Epidermal melanocyte (primary cell): ENCODE results near the gene CYP4F11.
"Not testable (repeated sequence)": the region's sequence is repeated elsewhere in the genome, so short reads cannot be mapped to it uniquely, and the experiment has no call there.

ENCODE experiments used
- DNase-seq: peaks from one replicate; pipeline ENCODE4 v3.0.0; 2011; ENCODE audit warnings: low spot score; ENCODE audit not compliant: insufficient read length

Gene CYP4F11

GRCh38 chr19:15934332-15935078 lies at the start of gene CYP4F11:
Gene CYP4F11 (minus strand): TSS chr19:15934529. CDS start chr19:15934408, 121 bp downstream.
- no peak for DNase-seq

GRCh38 chr19:15979293-15979692 lies 45.0 kb upstream of the CYP4F11 start:
- DNase-seq: no peak

GRCh38 chr19:15977690-15978089 lies 43.4 kb upstream of the CYP4F11 start:
- DNase-seq: no peak

DNA sequence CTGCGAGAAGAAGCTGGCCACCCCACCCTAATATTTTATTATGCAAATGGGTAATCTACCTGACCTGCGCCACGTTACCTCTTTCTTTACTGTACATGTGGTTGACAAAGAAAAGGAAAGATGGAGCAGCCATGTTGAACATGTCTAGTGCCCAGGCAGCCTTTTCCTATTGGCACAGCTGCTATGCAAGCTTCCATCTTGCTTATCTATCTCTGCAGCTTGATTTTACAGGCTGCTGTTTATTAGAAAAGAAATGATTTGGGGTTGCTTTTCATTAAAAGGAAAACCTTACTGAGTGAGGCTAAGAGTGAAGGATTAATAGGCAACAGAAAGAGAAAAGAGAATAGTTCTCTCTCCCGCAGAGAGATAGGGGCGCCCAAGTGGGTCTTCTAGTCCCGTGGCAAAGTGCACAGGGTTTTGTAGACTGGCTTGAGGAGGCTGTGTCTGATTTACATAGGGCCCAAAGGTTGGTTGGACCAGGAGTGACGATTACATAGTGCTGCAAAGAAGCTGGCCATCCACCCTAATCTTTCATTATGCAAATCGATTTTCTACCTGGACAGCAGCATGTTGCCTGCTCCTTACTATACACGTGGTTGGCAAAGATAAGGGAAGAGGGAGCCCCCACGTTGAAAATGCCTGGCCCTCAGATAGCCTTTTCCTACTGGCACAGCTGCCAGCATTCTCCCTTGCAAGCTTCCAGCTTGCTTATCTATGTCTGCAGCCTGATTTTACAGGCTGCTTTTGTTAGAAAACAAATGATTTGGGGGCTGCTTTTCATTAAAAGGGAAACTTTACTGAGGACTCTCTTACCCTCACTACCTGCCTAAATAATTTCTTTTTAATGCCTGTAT lies 42.7 kb upstream of the CYP4F11 start:
- DNase-seq: no peak

GRCh38 chr19:15974856-15975255 lies 40.5 kb upstream of the CYP4F11 start:
- DNase-seq: no peak

DNA sequence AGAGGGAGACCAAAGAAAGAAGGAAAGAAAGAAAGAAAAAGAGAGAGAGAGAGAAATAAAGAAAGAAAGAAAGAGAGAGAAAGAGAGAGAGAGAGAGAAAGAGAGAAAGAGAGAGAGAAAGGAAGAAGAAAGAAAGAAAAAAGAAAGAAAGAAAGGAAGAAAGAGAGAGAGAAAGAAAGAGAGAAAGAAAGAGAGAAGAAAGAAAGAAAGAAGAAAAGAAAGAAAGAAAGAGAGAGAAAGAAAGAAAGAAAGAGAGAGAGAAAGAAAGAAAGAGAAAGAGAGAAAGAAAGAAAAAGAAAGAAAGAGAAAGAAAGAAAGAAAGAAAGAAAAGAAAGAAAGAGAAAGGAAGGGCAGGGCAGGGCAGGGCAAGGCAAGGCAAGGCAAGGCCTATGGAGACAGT lies 37.7 kb upstream of the CYP4F11 start:
- not testable (repeated sequence) for DNase-seq

- no peak for DNase-seq
Measured at GRCh38 chr19:15971224-15971780, 37.0 kb upstream of the CYP4F11 start.

DNA sequence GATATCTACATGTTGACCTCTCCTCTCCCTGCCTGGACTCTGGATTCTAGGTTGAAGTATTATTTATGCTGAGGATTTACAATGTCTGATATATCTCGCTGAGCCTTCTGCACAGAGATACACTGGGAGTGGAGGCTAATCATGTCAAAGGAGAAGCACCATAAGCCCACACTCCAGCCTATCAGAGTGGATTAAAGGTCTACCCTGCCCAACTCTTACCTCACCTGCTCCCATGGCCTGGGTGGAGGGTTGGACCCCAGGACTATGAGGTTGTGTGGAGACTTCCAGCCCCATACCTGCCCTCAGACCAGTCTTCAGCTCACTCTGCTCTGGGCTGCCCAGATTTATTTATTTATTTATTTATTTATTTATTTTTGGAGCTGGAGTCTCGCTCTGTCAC lies 29.9 kb upstream of the CYP4F11 start:
- no peak for DNase-seq

DNA sequence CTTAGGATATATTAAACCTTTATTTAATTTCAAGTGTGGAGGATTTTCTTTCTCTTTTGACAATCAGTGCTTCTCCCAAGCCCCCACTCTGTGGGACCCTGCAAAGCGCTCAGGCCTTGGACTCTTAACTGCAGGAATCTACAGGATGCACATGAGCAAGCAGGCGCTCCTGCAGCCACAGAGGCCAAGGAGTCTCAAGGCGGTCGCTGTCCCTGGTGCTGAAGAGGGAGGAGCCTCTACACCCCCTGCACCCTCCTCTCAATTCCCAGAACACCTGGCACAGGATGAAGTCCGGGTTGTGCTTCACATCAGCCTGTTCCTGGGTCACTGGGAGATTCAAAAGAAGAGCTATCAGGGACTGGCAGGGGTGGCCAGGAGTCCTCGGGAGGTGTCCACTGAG lies 28.0 kb upstream of the CYP4F11 start:
- DNase-seq: no peak

- no peak for DNase-seq
Measured at GRCh38 chr19:15954820-15955219, 20.5 kb upstream of the CYP4F11 start.

DNA sequence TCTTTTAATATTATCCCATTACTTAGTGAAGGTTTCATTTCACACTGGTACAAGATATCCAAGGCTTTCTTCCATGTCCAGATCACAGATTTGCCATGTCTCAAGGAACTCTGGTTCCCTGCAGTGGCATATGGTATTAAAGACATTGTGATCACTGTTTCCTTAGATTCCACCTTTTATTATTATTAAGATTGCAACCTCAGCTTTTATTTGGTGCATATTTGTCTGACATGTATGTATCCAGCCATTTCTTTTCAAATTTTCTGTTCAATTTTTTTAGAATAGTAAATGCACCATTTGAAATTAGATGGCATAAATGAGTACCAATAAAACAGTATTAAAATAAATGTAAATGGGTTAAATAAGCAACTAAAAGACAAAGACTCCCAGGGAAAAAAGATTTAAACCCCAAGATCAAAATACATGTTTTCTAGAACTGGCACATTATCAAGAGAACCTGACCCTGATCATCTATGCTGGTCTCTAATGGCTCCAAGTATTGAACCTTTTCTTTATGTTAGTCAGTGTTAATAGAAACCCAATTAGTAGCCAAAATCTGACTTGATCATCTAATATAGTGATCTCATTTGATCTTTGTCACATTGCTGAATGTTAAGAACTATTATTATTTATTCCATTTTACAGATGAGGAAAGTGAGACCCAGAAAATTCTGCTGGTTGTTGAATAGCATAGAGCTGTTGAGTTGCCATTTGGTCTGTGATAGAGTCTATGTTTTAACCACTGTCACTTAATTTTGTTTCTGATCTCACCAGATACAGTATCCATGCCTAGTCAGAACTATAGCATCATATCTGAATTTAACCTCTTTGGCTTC lies 14.1 kb upstream of the CYP4F11 start, which contains the start of gene OR10H4:
Gene OR10H4, plus strand, starts transcription at position 786 of the 836 bp plus-strand sequence. Its CDS starts 0 bp downstream, at position 786.
- DNase-seq: no peak

DNA sequence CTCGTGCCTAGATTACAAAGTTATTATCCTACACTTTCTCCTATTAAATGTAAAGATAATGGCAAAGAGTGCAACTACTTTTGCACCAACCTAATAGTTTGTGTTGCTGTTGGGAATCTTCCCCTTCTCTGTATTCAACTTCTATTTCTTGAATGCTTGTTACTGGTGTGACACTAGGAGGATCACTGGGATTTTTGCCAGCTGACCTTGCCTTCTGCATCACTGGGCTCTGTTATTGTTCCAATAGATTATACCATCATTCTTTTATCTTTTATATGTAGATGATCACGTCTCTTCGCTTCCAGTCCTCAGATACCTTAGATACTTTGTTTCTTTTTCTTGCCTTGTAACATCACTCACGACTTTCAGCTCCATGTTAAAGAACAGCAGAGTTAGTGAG lies 11.0 kb upstream of the CYP4F11 start:
- DNase-seq: no peak

DNA sequence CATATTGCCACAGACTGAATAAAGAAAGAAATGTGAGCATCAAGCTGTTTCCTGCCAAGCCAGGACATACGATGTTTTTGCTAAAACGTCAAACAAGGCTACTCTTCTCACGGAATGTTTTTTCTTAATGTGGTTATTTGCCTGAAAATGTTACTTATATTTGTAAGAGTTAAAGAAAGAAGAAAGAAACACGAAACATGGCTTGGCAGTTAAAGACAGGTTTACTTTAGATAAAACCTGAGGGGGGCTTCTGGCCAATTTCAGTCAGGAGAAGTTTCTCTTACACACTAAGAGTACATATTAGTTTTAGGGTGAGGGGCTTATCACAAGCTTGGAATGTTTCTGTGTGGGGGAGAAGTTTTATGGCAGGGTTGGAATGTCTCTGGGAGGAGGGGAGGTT lies 10.1 kb upstream of the CYP4F11 start:
- no peak for DNase-seq

GRCh38 chr19:15937771-15938170 lies 3.4 kb upstream of the CYP4F11 start:
- DNase-seq: no peak

GRCh38 chr19:15936950-15937349 lies 2.6 kb upstream of the CYP4F11 start:
- no peak for DNase-seq

DNA sequence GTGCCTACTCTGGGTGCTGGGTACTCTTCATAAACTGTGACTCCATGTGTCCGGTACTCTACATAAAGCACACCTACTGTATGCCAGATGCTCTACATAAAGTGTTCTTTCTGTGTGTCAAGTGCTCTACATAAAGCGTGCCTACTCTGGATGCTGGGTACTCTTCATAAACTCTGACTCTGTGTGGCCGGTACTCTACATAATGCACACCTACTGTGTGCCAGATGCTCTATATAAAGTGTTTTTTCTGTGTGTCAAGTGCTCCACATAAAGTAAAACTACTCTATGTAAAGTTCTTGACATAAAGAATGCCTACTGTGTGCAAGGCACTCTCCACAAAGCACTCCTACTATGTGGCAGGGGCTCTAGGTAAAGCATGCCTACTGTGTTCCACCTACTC lies 1.8 kb upstream of the CYP4F11 start:
- DNase-seq: no peak

GRCh38 chr19:15935167-15935702 lies 906 bp upstream of the CYP4F11 start:
- DNase-seq: no peak

- not testable (repeated sequence) for DNase-seq
Measured at GRCh38 chr19:15933761-15934331, 483 bp downstream of the CYP4F11 start.

- DNase-seq: no peak
Measured at GRCh38 chr19:15928321-15928720, 6.0 kb downstream of the CYP4F11 start.

DNA sequence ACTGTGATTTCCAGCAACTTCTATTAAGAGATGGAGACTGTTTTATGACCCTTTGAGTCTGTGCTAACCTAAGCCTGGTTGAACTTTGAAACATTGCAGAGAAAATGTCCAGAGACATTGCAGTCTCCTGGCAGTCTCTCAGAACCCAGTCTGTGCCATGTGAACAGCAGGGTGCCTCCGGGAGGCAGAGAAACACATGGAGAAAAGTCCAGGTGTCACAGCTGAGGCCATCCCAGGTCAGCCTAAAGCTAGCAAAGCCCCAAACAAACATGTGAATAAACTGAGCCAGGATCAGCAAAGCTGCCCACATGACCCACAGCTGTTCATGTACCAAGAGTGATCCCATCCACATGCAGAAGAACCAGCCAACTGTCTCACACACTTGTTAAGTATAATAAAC lies 7.8 kb downstream of the CYP4F11 start:
- DNase-seq: no peak

DNA sequence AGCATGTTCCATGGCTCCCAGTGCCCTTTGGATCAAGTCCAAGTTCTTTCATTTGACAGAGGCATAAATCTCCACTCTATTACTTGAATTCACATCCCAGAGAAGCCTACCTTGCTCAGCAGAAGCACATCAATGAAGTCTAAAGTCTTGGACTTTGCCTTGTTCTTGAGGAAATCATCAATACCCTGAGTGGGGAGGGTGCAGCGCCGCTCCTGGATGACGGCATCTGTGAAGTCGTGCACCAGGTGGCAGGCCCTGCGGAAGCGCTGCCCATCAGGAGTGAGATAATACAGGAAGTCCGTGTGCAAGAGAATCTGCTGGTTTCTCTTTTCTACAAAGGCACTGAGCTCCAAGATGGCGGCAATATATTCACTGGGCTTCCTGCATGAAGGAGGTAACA lies 10.6 kb downstream of the CYP4F11 start:
- DNase-seq: no peak
